H1 (cell line): ENCODE measurements around the gene GSDMA. TPM values are rescaled to one million over a fixed set of nuclear protein-coding genes. Genes with fewer than 3 reads are reported as not detected.

ENCODE experiments used
- CTCF ChIA-PET: fragments of 300-600 bp; sonication (Branson Sonifier 250); formaldehyde crosslinking; loops from one replicate; lab custom pipeline; 2021; ENCODE audit not compliant: partially characterized antibody; lab: Charles Lee
- POLR2A ChIA-PET: fragments of 300-600 bp; sonication (Branson Sonifier 250); formaldehyde crosslinking; loops from one replicate; lab custom pipeline; 2021; ENCODE audit warnings: inconsistent platforms; ENCODE audit not compliant: partially characterized antibody; lab: Charles Lee
- DNase-seq, 2 experiments: peaks; one replicate each; pipeline versions ENCODE4 v3.0.0 to v3.0.0-alpha.2; 2010 to 2022; ENCODE audit warnings: low spot score in 2 of 2, low read depth in 1 of 2, mixed read lengths in 1 of 2
- FAIRE-seq: peaks from 2 replicates; lab custom pipeline; 2011; peaks lifted over from hg19 to GRCh38; lab: Jason Lieb, UNC
- H2AFZ ChIP-seq: 2 replicates; pipeline ENCODE4 v1.8.1; 2012; ENCODE audit warnings: low read length, inconsistent platforms
- H2AK5ac ChIP-seq: 2 replicates; pipeline ENCODE4 v1.6.1; 2013; ENCODE audit warnings: low read depth, low read length
- H2BK120ac ChIP-seq: replicated peaks from 2 replicates; pipeline ENCODE3; 2013; ENCODE audit warnings: low read depth, low read length, inconsistent platforms
- H2BK12ac ChIP-seq: 2 replicates; pipeline ENCODE4 v1.6.1; 2013; ENCODE audit warnings: low read depth, low read length
- H2BK15ac ChIP-seq: 2 replicates; pipeline ENCODE4 v1.6.1; 2013; ENCODE audit warnings: low read length
- H2BK20ac ChIP-seq: 2 replicates; pipeline ENCODE4 v1.6.1; 2013; ENCODE audit warnings: low read length
- H2BK5ac ChIP-seq: 2 replicates; pipeline ENCODE4 v1.6.1; 2013; ENCODE audit warnings: low read depth, low read length
- H3K14ac ChIP-seq: 2 replicates; pipeline ENCODE4 v1.6.1; 2013; ENCODE audit warnings: inconsistent platforms; ENCODE audit not compliant: insufficient read length
- H3K18ac ChIP-seq: 2 replicates; pipeline ENCODE4 v1.6.1; 2013; ENCODE audit warnings: low read length; ENCODE audit errors: extremely low read depth
- H3K23ac ChIP-seq: 2 replicates; pipeline ENCODE4 v1.6.1; 2013; ENCODE audit warnings: inconsistent platforms; ENCODE audit not compliant: insufficient read length
- H3K23me2 ChIP-seq: 2 replicates; pipeline ENCODE4 v1.6.1; 2013; ENCODE audit warnings: low read depth, low read length
- H3K27ac ChIP-seq: 2 replicates; pipeline ENCODE4 v1.6.1; 2011; ENCODE audit warnings: low read depth, low read length, inconsistent platforms
- H3K27me3 ChIP-seq, 4 experiments: replicated peaks in 1 of 4; 1 replicate in 1 of 4; 2 replicates in 3 of 4; pipeline versions ENCODE4 v1.6.1 to v1.8.1; 2011 to 2013; ENCODE audit warnings: low read length in 3 of 4, mild to moderate bottlenecking in 3 of 4, inconsistent platforms in 2 of 4, mixed read lengths in 2 of 4, moderate library complexity in 1 of 4; ENCODE audit not compliant: control insufficient read depth in 3 of 4, insufficient read depth in 3 of 4; ENCODE audit errors: extremely low read depth in 1 of 4
- H3K36me3 ChIP-seq, 4 experiments: 2 replicates each; pipeline versions ENCODE4 v1.6.1 to v1.8.1; 2011 to 2013; ENCODE audit warnings: mild to moderate bottlenecking in 4 of 4, low read length in 3 of 4, moderate library complexity in 2 of 4, control low read depth in 1 of 4, inconsistent platforms in 1 of 4; ENCODE audit not compliant: insufficient read depth in 4 of 4, control insufficient read depth in 2 of 4
- H3K4ac ChIP-seq: replicated peaks from 2 replicates; pipeline ENCODE3; 2013; ENCODE audit warnings: low read length, low read depth, mixed read lengths, inconsistent platforms; ENCODE audit not compliant: insufficient read length
- H3K4me1 ChIP-seq, 4 experiments: replicated peaks in 1 of 4; 1 replicate in 1 of 4; 2 replicates in 3 of 4; pipeline versions ENCODE4 v1.6.1 to v1.8.1; 2011 to 2013; ENCODE audit warnings: low read length in 3 of 4, inconsistent platforms in 2 of 4, mixed read lengths in 1 of 4; ENCODE audit not compliant: insufficient read depth in 4 of 4, control insufficient read depth in 3 of 4
- H3K4me2 ChIP-seq, 2 experiments: 2 replicates each; pipeline versions ENCODE4 v1.6.1 to v1.8.1; 2011 to 2013; ENCODE audit warnings: low read depth in 2 of 2, low read length in 2 of 2, control low read depth in 1 of 2, inconsistent platforms in 1 of 2, mild to moderate bottlenecking in 1 of 2; ENCODE audit not compliant: insufficient read depth in 1 of 2
- H3K4me3 ChIP-seq, 4 experiments: fragments of 200-600, 300-600 bp in 1 of 4; sonication (generic), shearing (Covaris generic), sonication (Bioruptor Twin) in 1 of 4; 2 replicates each; pipeline versions ENCODE4 v1.5.1 to v1.8.1; 2011 to 2016; ENCODE audit warnings: low read length in 4 of 4, low read depth in 3 of 4, control low read depth in 2 of 4, inconsistent platforms in 2 of 4, mild to moderate bottlenecking in 2 of 4, mixed read lengths in 1 of 4, moderate library complexity in 1 of 4; ENCODE audit not compliant: insufficient read depth in 2 of 4; ENCODE audit errors: extremely low read depth in 1 of 4
- H3K56ac ChIP-seq: replicated peaks from 2 replicates; pipeline ENCODE3; 2013; ENCODE audit warnings: low read depth, mild to moderate bottlenecking, mixed read lengths, low read length, inconsistent platforms; ENCODE audit not compliant: insufficient read length
- H3K79me1 ChIP-seq: 2 replicates; pipeline ENCODE4 v1.6.1; 2013; ENCODE audit warnings: low read depth, low read length, control low read depth
- H3K79me2 ChIP-seq, 2 experiments: 2 replicates each; pipeline versions ENCODE4 v1.6.1 to v1.8.1; 2012 to 2013; ENCODE audit warnings: low read length in 2 of 2, mild to moderate bottlenecking in 2 of 2, inconsistent platforms in 1 of 2; ENCODE audit not compliant: insufficient read depth in 2 of 2, control insufficient read depth in 1 of 2
- H3K9ac ChIP-seq, 4 experiments: replicated peaks in 1 of 4; 1 replicate in 1 of 4; 2 replicates in 3 of 4; pipeline versions ENCODE4 v1.6.1 to v1.8.1; 2011 to 2013; ENCODE audit warnings: low read depth in 3 of 4, low read length in 3 of 4, control low read depth in 2 of 4, mild to moderate bottlenecking in 2 of 4, moderate library complexity in 2 of 4, inconsistent platforms in 1 of 4; ENCODE audit errors: extremely low read depth in 1 of 4
- H3K9me3 ChIP-seq, 2 experiments: 2 replicates each; pipeline versions ENCODE4 v1.6.1 to v1.8.1; 2012 to 2013; ENCODE audit warnings: mild to moderate bottlenecking in 2 of 2, moderate library complexity in 2 of 2, control low read depth in 1 of 2, inconsistent platforms in 1 of 2, low read depth in 1 of 2, low read length in 1 of 2, mixed read lengths in 1 of 2; ENCODE audit not compliant: insufficient read depth in 2 of 2
- H4K20me1 ChIP-seq, 2 experiments: replicated peaks in 1 of 2; 2 replicates each; pipeline versions ENCODE3 to v1.8.1; 2011 to 2013; ENCODE audit warnings: inconsistent platforms in 2 of 2, low read length in 2 of 2, mild to moderate bottlenecking in 1 of 2; ENCODE audit not compliant: insufficient read depth in 2 of 2, control insufficient read depth in 1 of 2
- H4K5ac ChIP-seq: 2 replicates; pipeline ENCODE4 v1.6.1; 2013; ENCODE audit warnings: low read length, low read depth, mixed read lengths, inconsistent platforms; ENCODE audit not compliant: insufficient read length
- H4K8ac ChIP-seq: 2 replicates; pipeline ENCODE4 v1.8.0; 2013; ENCODE audit warnings: mild to moderate bottlenecking, moderate library complexity, low read length, inconsistent platforms; ENCODE audit not compliant: insufficient read depth; ENCODE audit errors: extremely low read depth
- H4K91ac ChIP-seq: replicated peaks from 2 replicates; pipeline ENCODE3; 2013; ENCODE audit warnings: low read length, mixed read lengths, inconsistent platforms; ENCODE audit not compliant: insufficient read length
- CBX8 ChIP-seq: fragments of 300-800, 300-1000 bp; sonication (generic); IDR thresholded peaks from 2 replicates; pipeline ENCODE4 v1.7.1; 2016; ENCODE audit warnings: low read depth, low read length, borderline replicate concordance
- EZH2 ChIP-seq: fragments of 200-600 bp; sonication (generic); IDR thresholded peaks from 2 replicates; pipeline ENCODE4 v1.7.1; 2012; ENCODE audit warnings: low read depth, mild to moderate bottlenecking, moderate library complexity, low read length, inconsistent platforms; ENCODE audit not compliant: severe bottlenecking
- HDAC6 ChIP-seq: IDR thresholded peaks from one replicate; pipeline ENCODE4 v1.7.1; 2012; ENCODE audit warnings: low read depth, mild to moderate bottlenecking, inconsistent platforms, low read length, moderate library complexity
- JUND ChIP-seq: IDR thresholded peaks from 2 replicates; pipeline ENCODE4 v1.6.1; 2011; ENCODE audit warnings: mild to moderate bottlenecking, improper control_type of control experiment, low read length
- SRF ChIP-seq: IDR thresholded peaks from 2 replicates; pipeline ENCODE4 v1.6.1; 2011; ENCODE audit warnings: mild to moderate bottlenecking, low read depth, low read length, moderate library complexity
- WGBS, 2 experiments: shearing (Covaris generic) in 1 of 2; methylation state at CpG; one replicate each; pipeline versions ENCODE4 v1.1.6 to v1.1.7; 2013 to 2015; ENCODE audit warnings: low lambda C conversion rate in 2 of 2, mixed read lengths in 2 of 2, inconsistent platforms in 1 of 2, low coverage in 1 of 2, missing lambda C conversion rate in 1 of 2; ENCODE audit not compliant: insufficient replicate concordance in 2 of 2, insufficient coverage in 1 of 2, insufficient read length in 1 of 2; ENCODE audit errors: extremely low coverage in 1 of 2, missing lambda C conversion rate in 1 of 2; 5-methylcytosine and 5-hydroxymethylcytosine counted together
- polyA plus RNA-seq, 7 experiments: library from polyadenylated mRNA; depleted of rRNA in 3 of 7; stranded (reverse) in 5 of 7; unstranded in 2 of 7; fragments of >200 nt in 5 of 7; fragments of 200-250 nt in 2 of 7; gene quantifications; 1 replicate in 5 of 7; 2 replicates in 1 of 7; 4 replicates in 1 of 7; pipeline versions ENCODE4 v1.2.1 to v1.2.3, GENCODE V29; 2011 to 2013; ENCODE audit warnings: missing spikeins in 2 of 7, mixed read lengths in 2 of 7
- total RNA-seq: library from RNA; stranded (reverse); fragmentation: NEBNext Ultra II Directional; extraction: Animal tissue kit (Norgen Biotek cat#: 25700); gene quantifications from 2 replicates; pipeline ENCODE4 v1.2.1, GENCODE V29; 2021

GSDMA gene
- total and polyA plus RNA-seq, 2 of the 8 experiments (the other 6 are each of a cell fraction or from before 2014, with no cell fraction given), result 0.03 TPM; not detected in 1

GRCh38 chr17:39973496-39973895 is 10.7 kb downstream of the GSDMA start:
- H2AFZ ChIP-seq, result no peak overlapping the region
- TF ChIP-seq HDAC6, result no peak
- TF ChIP-seq SRF, result no peak
- TF ChIP-seq JUND, result no peak
- no peak for TF ChIP-seq CBX8
- no peak for TF ChIP-seq EZH2
- CTCF ChIA-PET, result interaction anchor here (0.6 to 11.9 kb wide), 5 partner anchors 10 to 257 kb away, joined by 3 to 96 read pairs (median 3); partner anchors contain the start of gene GSDMA

More at GRCh38 chr17:39973496-39973895, 10.7 kb downstream of the GSDMA start:
- H4K20me1 ChIP-seq, result no peaks in the 10 kb centered on the region
- H2AK5ac ChIP-seq, result no peak overlapping the region
- no peak overlapping the region for H2BK5ac ChIP-seq
- no peak overlapping the region for H4K8ac ChIP-seq
- H2BK15ac ChIP-seq, result no peak overlapping the region
- no peak overlapping the region for H3K14ac ChIP-seq
- H3K4me2 ChIP-seq, result no peak overlapping the region
- no peak for DNase-seq
- no peaks in the 10 kb centered on the region for H3K36me3 ChIP-seq
- no peak overlapping the region for H4K91ac ChIP-seq
- H3K79me2 ChIP-seq, result no peaks in the 10 kb centered on the region
- no peak overlapping the region for H3K18ac ChIP-seq
- no peak overlapping the region for H3K9ac ChIP-seq
- H3K4me1 ChIP-seq, result no peaks in the 10 kb centered on the region; a peak in 1 of 7 replicates
- no peaks in the 10 kb centered on the region for H3K9me3 ChIP-seq
- no peaks in the 10 kb centered on the region for H3K23me2 ChIP-seq
- POLR2A ChIA-PET, result no interaction called here
- no peak overlapping the region for H3K56ac ChIP-seq
- no peak overlapping the region for H4K5ac ChIP-seq
- no peak overlapping the region for H2BK120ac ChIP-seq
- no peaks in the 10 kb centered on the region for H3K79me1 ChIP-seq
- no peak for FAIRE-seq
- no peak overlapping the region for H3K4me3 ChIP-seq
- H2BK20ac ChIP-seq, result no peak overlapping the region
- H3K27me3 ChIP-seq, result peaks cover 0 to 3% (median 1%) of the 10 kb centered on the region in 4 experiments; a peak in 2 of 7 replicates
- H3K4ac ChIP-seq, result no peak overlapping the region
- no peak overlapping the region for H3K23ac ChIP-seq
- H3K27ac ChIP-seq, result no peak overlapping the region
- 93% methylated on average over 2 of the region's 2 CpGs; no CpG with 5 or more reads in 1 of the 2 experiments for WGBS, 2 experiments
- no peak overlapping the region for H2BK12ac ChIP-seq
